T-cell (primary cell): ENCODE data around the gene INPP4B. TPM values are rescaled to one million over a fixed set of nuclear protein-coding genes. Genes with fewer than 3 reads are reported as not detected.

ENCODE experiments used
- ATAC-seq, 4 experiments: fragments of 200-7000 bp in 3 of 4; fragments of 150-1000 bp in 1 of 4; cut with Tn5 transposase; replicated peaks in 1 of 4; 1 replicate in 3 of 4; 2 replicates in 1 of 4; pipeline ENCODE4 v1.10.0; 2021; ENCODE audit warnings: moderate library complexity in 3 of 4, mild to moderate bottlenecking in 2 of 4, moderate number of reproducible peaks in 1 of 4
- CTCF ChIA-PET, 2 donors: fragments of 300-600 bp; sonication (Branson Sonifier 250); formaldehyde crosslinking; loops; one replicate each; lab custom pipeline; 2022; ENCODE audit warnings: antibody characterized with exemption in 2 of 2; lab: Charles Lee
- POLR2A ChIA-PET, 2 donors: fragments of 300-600 bp; sonication (Branson Sonifier 250); formaldehyde crosslinking; loops; one replicate each; lab custom pipeline; 2022; ENCODE audit warnings: antibody characterized with exemption in 2 of 2; lab: Charles Lee
- DNase-seq, 35 experiments: peaks; one replicate each; pipeline versions ENCODE4 v3.0.0 to v3.0.0-alpha.2; 2013 to 2023
- H3K27ac ChIP-seq: one replicate; pipeline ENCODE4 v1.5.1; 2013; ENCODE audit warnings: low read length
- H3K27me3 ChIP-seq, 2 experiments: replicated peaks in 1 of 2; 1 replicate in 1 of 2; 2 replicates in 1 of 2; pipeline versions ENCODE4 v1.6.1 to v1.7.0; 2013; ENCODE audit warnings: low read length in 1 of 2, mixed read lengths in 1 of 2; ENCODE audit not compliant: control insufficient read depth in 2 of 2, insufficient read depth in 2 of 2; ENCODE audit errors: extremely low read depth in 1 of 2
- H3K36me3 ChIP-seq, 2 donors: 1 replicate in 1 of 2; 2 replicates in 1 of 2; pipeline versions ENCODE4 v1.6.1 to v1.7.0; 2013; ENCODE audit warnings: low read length in 1 of 2; ENCODE audit not compliant: control insufficient read depth in 2 of 2, insufficient read depth in 1 of 2; ENCODE audit errors: extremely low read depth in 1 of 2
- H3K4me1 ChIP-seq, 2 experiments: 1 replicate in 1 of 2; 2 replicates in 1 of 2; pipeline versions ENCODE4 v1.6.1 to v1.7.0; 2013; ENCODE audit warnings: low read length in 2 of 2, mixed read lengths in 1 of 2; ENCODE audit not compliant: insufficient read depth in 2 of 2, control insufficient read depth in 1 of 2; ENCODE audit errors: extremely low read depth in 1 of 2
- H3K4me3 ChIP-seq, 2 donors: 1 replicate in 1 of 2; 2 replicates in 1 of 2; pipeline versions ENCODE4 v1.5.1 to v1.7.0; 2013; ENCODE audit warnings: mild to moderate bottlenecking in 2 of 2, low read length in 1 of 2, moderate library complexity in 1 of 2; ENCODE audit not compliant: control insufficient read depth in 1 of 2; ENCODE audit errors: extremely low read depth in 1 of 2
- H3K9me3 ChIP-seq: 2 replicates; pipeline ENCODE4 v1.7.0; 2013
- H3K27ac Mint-ChIP-seq, 2 donors: one replicate each; pipeline ENCODE4 v1.8.0; 2020 to 2021; ENCODE audit warnings: mild to moderate bottlenecking in 2 of 2, mixed read lengths in 2 of 2
- H3K27me3 Mint-ChIP-seq, 2 donors: one replicate each; pipeline ENCODE4 v1.8.0; 2021 to 2022; ENCODE audit warnings: mixed read lengths in 2 of 2
- H3K36me3 Mint-ChIP-seq: one replicate; pipeline ENCODE4 v1.8.0; 2021; ENCODE audit warnings: mixed read lengths
- H3K4me1 Mint-ChIP-seq, 3 donors: one replicate each; pipeline ENCODE4 v1.8.0; 2020 to 2022; ENCODE audit warnings: mixed read lengths in 3 of 3, mild to moderate bottlenecking in 1 of 3
- H3K4me3 Mint-ChIP-seq, 3 donors: one replicate each; pipeline ENCODE4 v1.8.0; 2020 to 2022; ENCODE audit warnings: mild to moderate bottlenecking in 3 of 3, mixed read lengths in 3 of 3, moderate library complexity in 3 of 3
- H3K9me3 Mint-ChIP-seq, 3 donors: one replicate each; pipeline ENCODE4 v1.8.0; 2020 to 2022; ENCODE audit warnings: mixed read lengths in 3 of 3
- WGBS: methylation state at CpG from one replicate; pipeline ENCODE4 v1.1.5; 2013; ENCODE audit warnings: missing lambda C conversion rate; ENCODE audit not compliant: insufficient coverage; 5-methylcytosine and 5-hydroxymethylcytosine counted together
- total RNA-seq, 35 experiments: library from RNA in 6 of 35; stranded (reverse) in 6 of 35; fragments of 120-200 nt in 1 of 35; gene quantifications; one replicate each; pipeline versions ENCODE4 v1.2.1 to v1.2.4 and lab custom pipeline; 2013 to 2026

INPP4B gene
- total RNA-seq, 5 donors from 2014 or later (not counting 1 experiment from before 2014, with no cell fraction given) = 47.4 to 99.7 (median 71.3) TPM

DNA sequence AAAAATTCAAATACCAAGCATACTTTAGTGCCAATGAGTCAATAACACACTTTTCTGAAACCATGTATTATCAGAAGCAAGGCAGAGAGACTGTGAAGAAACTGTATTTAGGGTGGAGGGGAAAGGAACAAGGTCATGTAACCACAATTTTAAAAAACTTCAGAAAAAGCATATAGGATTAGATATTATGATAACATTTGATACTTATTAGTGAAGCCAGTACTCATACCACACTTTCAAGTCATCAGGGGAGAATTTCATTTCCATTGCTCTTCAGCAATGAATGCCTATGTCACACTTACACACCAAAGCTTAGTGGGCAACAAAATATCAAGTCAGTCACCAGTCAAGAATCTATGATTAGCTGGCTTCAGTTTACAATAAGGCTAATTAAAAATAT lies 607.5 kb downstream of the INPP4B start:
- peaks cover 0 to 19% of the 10 kb centered on the region in 2 donors for H3K36me3 ChIP-seq
- ChIA-PET CTCF (no interaction called here), POLR2A (no interaction called here)
- Mint-ChIP-seq H3K36me3 (peaks cover 49% of the 10 kb centered on the region), H3K4me1 (peaks cover 31 to 48% (median 46%) of the 10 kb centered on the region in 3 donors), H3K4me3 (no peak overlapping the region), H3K27me3 (no peaks in the 10 kb centered on the region), H3K27ac (peak overlapping the region; percentile 1 to 77), H3K9me3 (no peaks in the 10 kb centered on the region)
- H3K9me3 ChIP-seq = no peaks in the 10 kb centered on the region
- no peaks in the 10 kb centered on the region for H3K4me1 ChIP-seq
- ATAC-seq (no peak), DNase-seq (no peak)
- H3K27me3 ChIP-seq = no peaks in the 10 kb centered on the region
- H3K27ac ChIP-seq = no peak overlapping the region
- no peak overlapping the region for H3K4me3 ChIP-seq

DNA sequence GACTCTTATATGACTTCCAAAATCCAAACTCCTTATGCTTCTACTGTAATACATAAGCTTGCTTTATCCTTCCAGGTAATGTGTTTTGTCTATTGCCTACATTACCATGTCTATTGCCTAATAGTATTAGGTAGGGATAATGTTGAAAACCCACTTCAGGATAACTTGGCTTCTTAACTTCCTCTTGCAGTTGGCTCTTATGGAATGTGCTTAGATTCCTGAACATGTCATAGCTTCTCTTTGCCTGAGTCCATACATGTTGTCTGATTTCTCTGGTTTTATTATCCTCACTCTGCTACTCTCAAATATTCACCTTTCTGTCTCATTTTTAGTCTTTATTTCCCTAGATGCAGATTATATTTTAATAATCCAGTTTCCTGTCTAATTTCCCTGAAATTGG lies 609.8 kb downstream of the INPP4B start:
- H3K36me3 ChIP-seq = peaks cover 0 to 21% of the 10 kb centered on the region in 2 donors
- Mint-ChIP-seq H3K4me1 (peaks cover 26 to 40% (median 40%) of the 10 kb centered on the region in 3 donors), H3K27ac (peak overlapping the region; percentile 14 to 68), H3K27me3 (no peaks in the 10 kb centered on the region), H3K36me3 (peaks cover 52% of the 10 kb centered on the region), H3K9me3 (no peaks in the 10 kb centered on the region), H3K4me3 (no peak overlapping the region)
- no peaks in the 10 kb centered on the region for H3K9me3 ChIP-seq
- H3K27me3 ChIP-seq = no peaks in the 10 kb centered on the region
- POLR2A ChIA-PET = no interaction called here
- DNase-seq = no peak
- no peak overlapping the region for H3K27ac ChIP-seq
- H3K4me1 ChIP-seq = no peaks in the 10 kb centered on the region
- CTCF ChIA-PET = no interaction called here
- no peak for ATAC-seq
- H3K4me3 ChIP-seq = no peak overlapping the region

DNA sequence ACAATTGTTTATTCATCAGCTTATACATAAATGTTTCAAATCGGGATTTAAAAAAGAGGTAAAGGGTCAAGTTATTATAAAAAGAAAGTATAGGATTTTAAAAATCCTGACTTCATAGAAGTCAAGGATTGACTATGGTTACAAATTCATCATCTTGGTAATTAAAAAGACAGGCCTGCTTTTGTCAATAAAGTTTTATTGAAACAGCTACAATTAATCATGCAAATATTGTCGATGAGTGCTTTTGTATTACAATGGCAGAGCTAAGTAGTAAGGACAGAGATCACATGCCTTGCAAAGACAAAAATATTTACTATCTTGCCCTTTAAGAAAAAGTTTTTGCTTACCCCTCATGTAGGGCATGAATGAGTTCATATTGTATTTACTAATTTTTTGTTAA lies 614.3 kb downstream of the INPP4B start:
- no peaks in the 10 kb centered on the region for H3K27me3 Mint-ChIP-seq
- H3K27me3 ChIP-seq = no peaks in the 10 kb centered on the region
- POLR2A ChIA-PET = no interaction called here
- CTCF ChIA-PET = no interaction called here
- H3K27ac Mint-ChIP-seq = no peak overlapping the region
- no peak overlapping the region for H3K4me3 Mint-ChIP-seq
- H3K27ac ChIP-seq = no peak overlapping the region
- ATAC-seq (no peak), DNase-seq (no peak)
- peaks cover 31 to 43% (median 41%) of the 10 kb centered on the region in 3 donors for H3K4me1 Mint-ChIP-seq
- H3K4me3 ChIP-seq = no peak overlapping the region
- H3K36me3 Mint-ChIP-seq = peaks cover 49% of the 10 kb centered on the region
- no peaks in the 10 kb centered on the region for H3K4me1 ChIP-seq
- no peaks in the 10 kb centered on the region for H3K9me3 ChIP-seq
- H3K9me3 Mint-ChIP-seq = no peaks in the 10 kb centered on the region
- WGBS = no CpG with 5 or more reads among the region's 2 CpGs
- H3K36me3 ChIP-seq = peaks cover 0 to 20% of the 10 kb centered on the region in 2 donors

DNA sequence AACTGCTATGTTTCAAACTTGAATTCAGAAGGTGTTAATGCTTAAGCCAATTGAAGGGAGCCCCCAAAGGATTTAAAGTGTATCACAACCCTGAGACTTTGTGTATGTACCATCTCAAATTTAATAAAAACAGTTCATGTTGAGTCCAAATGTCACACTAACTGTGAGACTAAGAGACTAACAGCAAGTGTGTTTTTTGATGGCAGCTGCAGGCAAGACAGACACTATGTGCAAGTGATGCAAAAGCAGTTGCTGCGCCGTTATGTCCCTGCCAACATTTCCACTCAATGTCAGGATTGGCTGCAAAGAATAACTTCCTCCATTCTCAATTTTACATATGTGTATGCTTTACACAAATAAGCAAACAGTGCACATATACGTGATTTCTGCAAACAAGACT lies 615.1 kb downstream of the INPP4B start:
- Histone ChIP-seq H3K4me3 (no peak overlapping the region), H3K27me3 (no peaks in the 10 kb centered on the region), H3K27ac (no peak overlapping the region), H3K4me1 (no peaks in the 10 kb centered on the region), H3K9me3 (no peaks in the 10 kb centered on the region), H3K36me3 (peaks cover 0 to 14% of the 10 kb centered on the region in 2 donors)
- WGBS = 100% methylated on average over 2 of the region's 3 CpGs
- ChIA-PET CTCF (no interaction called here), POLR2A (no interaction called here)
- peaks cover 47% of the 10 kb centered on the region for H3K36me3 Mint-ChIP-seq
- no peak for DNase-seq
- no peaks in the 10 kb centered on the region for H3K27me3 Mint-ChIP-seq
- H3K9me3 Mint-ChIP-seq = no peaks in the 10 kb centered on the region
- no peak overlapping the region for H3K27ac Mint-ChIP-seq
- H3K4me1 Mint-ChIP-seq = peaks cover 34 to 49% (median 39%) of the 10 kb centered on the region in 3 donors
- ATAC-seq = no peak
- no peak overlapping the region for H3K4me3 Mint-ChIP-seq

DNA sequence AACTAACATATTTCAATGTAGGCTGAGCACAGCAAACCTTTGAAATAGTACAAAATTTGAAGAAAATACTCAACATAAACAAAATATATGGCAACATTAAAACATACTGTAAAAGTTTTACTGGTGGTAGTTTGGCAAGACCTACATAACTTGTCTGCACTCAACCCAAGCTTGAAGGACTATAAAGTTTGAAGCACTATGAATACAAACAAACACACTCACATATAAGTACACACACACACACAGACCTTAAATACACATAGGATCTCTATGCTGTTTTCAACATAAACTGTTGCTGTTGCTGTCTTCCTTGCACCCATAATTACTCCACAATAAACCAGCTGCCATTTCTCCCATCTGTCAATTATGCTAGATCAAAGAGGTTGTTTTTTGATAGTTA lies 620.1 kb downstream of the INPP4B start:
- peak overlapping the region in 1 of 2 donors; percentile 31 for H3K27ac Mint-ChIP-seq
- no peaks in the 10 kb centered on the region for H3K9me3 Mint-ChIP-seq

DNA sequence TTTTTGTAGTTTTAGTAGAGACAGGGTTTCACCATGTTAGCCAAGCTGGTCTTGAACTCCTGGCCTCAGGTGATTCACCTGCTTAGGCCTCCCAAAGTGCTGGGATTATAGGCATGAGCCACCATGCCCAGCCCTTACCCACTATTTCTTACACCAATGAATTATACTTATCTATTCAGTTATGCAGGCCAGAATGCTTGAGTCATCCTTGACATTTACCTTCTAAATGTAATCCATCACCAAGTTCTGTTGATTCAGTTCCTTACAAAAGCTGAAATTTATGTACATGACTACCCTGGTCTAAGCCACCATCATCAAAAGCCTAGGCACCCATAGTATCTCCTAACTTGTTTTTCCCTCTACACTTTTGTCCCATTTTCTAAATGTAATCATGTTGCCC lies 624.0 kb downstream of the INPP4B start:
- Histone ChIP-seq H3K4me3 (no peak overlapping the region), H3K4me1 (no peaks in the 10 kb centered on the region), H3K36me3 (peaks cover 4 to 11% of the 10 kb centered on the region in 2 donors), H3K27me3 (no peaks in the 10 kb centered on the region), H3K27ac (no peak overlapping the region), H3K9me3 (no peaks in the 10 kb centered on the region)
- CTCF ChIA-PET = no interaction called here
- H3K27ac Mint-ChIP-seq = no peak overlapping the region
- H3K36me3 Mint-ChIP-seq = peaks cover 37% of the 10 kb centered on the region
- H3K27me3 Mint-ChIP-seq = no peaks in the 10 kb centered on the region
- peaks cover 23 to 40% (median 33%) of the 10 kb centered on the region in 3 donors for H3K4me1 Mint-ChIP-seq
- ATAC-seq (no peak), DNase-seq (no peak)
- no peaks in the 10 kb centered on the region for H3K9me3 Mint-ChIP-seq
- POLR2A ChIA-PET = no interaction called here
- no peak overlapping the region for H3K4me3 Mint-ChIP-seq

More for the DNA sequence above, 620.1 kb downstream of the INPP4B start:
- H3K4me1 ChIP-seq = no peaks in the 10 kb centered on the region
- no peak overlapping the region for H3K4me3 Mint-ChIP-seq
- H3K9me3 ChIP-seq = no peaks in the 10 kb centered on the region
- H3K27me3 ChIP-seq = no peaks in the 10 kb centered on the region
- peaks cover 38% of the 10 kb centered on the region for H3K36me3 Mint-ChIP-seq
- no peak overlapping the region for H3K27ac ChIP-seq
- peaks cover 26 to 41% (median 32%) of the 10 kb centered on the region in 3 donors for H3K4me1 Mint-ChIP-seq
- no peak for DNase-seq
- H3K27me3 Mint-ChIP-seq = no peaks in the 10 kb centered on the region
- ChIA-PET POLR2A (no interaction called here), CTCF (no interaction called here)
- H3K36me3 ChIP-seq = peaks cover 4 to 11% of the 10 kb centered on the region in 2 donors
- ATAC-seq = no peak
- H3K4me3 ChIP-seq = no peak overlapping the region

DNA sequence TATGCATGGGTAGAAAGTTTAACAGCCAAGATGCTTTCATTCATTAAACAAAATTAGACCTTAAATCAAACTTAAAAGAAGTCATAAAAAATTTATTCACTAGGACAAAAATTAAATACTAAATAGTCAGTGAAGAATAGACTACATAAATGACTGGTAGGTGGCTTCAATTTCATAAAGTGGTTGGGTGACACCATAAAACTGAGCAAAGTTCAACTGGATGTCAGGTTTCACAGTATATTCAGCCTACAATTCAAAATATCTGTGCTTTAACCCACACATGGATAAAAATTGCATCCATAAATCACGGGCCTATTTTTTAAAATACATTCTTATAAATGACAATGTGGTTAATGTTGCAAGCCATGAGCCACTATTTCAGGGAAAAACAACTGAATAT lies 627.4 kb downstream of the INPP4B start:
- ChIA-PET POLR2A (interaction anchor here in 1 of 2 donors (0.6 kb wide), 1 partner anchor 140 kb away, joined by 4 read pairs; no protein-coding TSS in a partner anchor), CTCF (interaction anchor here in 1 of 2 donors (0.5 kb wide), 1 partner anchor 9 kb away, joined by 3 read pairs; no protein-coding TSS in a partner anchor)
- Histone ChIP-seq H3K4me1 (no peaks in the 10 kb centered on the region), H3K4me3 (no peak overlapping the region), H3K36me3 (peaks cover 4% of the 10 kb centered on the region in 2 donors), H3K9me3 (no peaks in the 10 kb centered on the region), H3K27me3 (no peaks in the 10 kb centered on the region), H3K27ac (no peak overlapping the region)
- no peak overlapping the region for H3K27ac Mint-ChIP-seq
- no peak for ATAC-seq
- no peak overlapping the region for H3K4me3 Mint-ChIP-seq
- H3K4me1 Mint-ChIP-seq = peaks cover 28 to 37% (median 28%) of the 10 kb centered on the region in 3 donors
- peaks cover 37% of the 10 kb centered on the region for H3K36me3 Mint-ChIP-seq
- H3K27me3 Mint-ChIP-seq = no peaks in the 10 kb centered on the region
- no peaks in the 10 kb centered on the region for H3K9me3 Mint-ChIP-seq
- no peak for DNase-seq
- no CpG with 5 or more reads among the region's 1 CpG for WGBS
